GM21723 (cell line): ENCODE data around the gene MYLK4.

Source experiments
- ATAC-seq: cut with Tn5 transposase; IDR thresholded peaks from one replicate; pipeline ENCODE4 v1.9.1; 2021; ENCODE audit warnings: mild to moderate bottlenecking, moderate library complexity; ENCODE audit not compliant: unreplicated experiment

Gene MYLK4

DNA sequence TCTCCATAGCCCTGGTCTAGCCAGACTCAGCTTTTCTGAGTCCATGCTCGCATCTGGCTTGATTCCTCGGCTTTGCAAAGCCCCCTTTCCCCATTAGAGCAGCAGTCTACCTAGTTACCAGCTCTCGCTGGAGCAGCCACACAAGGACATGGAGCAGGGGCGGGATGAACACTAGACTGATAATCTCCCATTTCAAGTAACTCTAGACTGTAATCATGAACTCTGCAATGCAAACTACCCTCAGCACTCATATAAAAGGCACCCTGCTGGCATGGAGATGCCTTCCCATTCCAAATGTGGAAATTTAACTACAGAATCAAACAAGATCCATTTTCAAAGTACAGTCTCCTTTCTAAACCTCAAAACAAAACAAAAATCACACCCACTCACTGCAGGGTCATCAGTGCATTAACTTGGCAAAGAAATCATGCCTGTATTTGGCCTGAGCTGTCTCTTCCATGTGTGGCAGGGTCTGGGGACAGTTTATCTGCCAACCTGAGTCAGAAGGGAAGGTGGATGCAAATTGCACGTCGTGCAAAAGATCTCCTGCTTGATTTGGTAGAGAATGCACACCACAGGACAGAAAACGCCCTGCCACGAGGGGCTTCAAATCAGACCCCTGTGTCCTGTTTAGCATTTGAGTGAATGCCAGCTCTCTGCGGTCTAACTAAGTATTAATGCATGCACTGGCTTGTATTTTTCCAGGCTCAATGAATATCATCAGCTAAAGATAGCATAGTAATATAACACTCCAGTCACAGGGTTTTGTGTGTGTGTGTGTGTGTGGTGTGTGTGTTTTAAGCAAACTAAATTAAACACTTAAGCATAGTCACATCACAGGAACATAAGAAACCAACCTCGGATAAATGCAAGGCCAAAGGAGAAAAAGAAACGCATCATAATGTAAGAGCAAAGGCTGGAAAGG lies 85.3 kb downstream of the MYLK4 start:
- no peak for ATAC-seq

DNA sequence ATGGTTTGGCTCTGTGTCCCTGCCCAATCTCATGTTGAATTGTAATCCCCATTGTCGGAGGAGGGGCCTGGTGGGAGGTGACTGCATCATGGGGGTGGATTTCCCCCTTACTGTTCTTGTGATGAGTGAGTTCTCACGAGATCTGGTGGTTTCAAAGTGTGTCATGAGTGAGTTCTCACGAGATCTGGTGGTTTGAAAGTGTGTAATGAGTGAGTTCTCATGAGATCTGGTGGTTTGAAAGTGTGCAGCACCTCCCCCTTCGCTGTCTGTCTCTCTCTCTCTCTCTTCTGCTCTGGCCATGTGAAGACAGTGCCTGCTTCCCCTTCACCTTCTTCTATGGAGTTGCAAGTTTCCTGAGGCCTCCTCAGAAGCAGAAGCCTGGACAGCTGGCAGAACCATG lies 87.6 kb downstream of the MYLK4 start:
- ATAC-seq: no peak

DNA sequence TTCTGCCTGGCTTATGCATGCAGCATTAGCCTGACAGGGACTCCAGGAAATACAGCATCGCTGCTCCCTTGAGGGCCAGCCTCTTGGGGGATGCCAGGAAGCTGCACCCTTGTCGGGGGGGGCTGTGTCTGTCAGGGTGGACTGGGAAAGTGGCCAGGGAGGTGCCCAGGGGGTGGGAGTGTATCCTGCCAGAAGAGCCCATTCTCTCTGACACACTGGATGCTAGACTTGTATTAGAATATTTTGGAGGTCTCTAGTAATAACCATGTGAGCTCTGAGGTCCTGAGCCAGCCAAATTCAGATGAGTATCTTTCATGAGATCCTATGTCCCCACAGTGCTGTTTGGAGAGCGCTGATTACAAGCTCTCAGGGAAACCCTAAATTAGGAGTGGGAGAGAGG lies 89.1 kb downstream of the MYLK4 start:
- ATAC-seq: no peak

DNA sequence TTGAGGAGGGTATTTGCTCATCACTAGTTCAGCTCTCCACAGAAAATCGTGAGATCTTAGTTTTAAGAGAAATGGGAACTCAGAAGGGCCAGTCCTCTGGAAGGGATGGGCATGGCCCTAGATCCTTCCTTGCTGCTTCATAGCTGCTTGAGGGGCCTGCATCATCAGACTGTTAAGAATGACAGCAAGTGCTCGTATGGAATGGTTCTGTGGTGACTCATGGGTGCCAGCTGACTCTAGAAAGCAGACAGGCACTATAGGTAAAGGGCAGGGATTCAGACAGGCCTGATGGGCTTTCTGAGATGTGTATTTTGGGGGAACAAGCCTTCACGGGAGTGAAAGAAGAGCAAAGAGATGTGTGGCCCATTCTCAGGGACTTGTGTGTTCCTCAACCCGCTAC lies 90.8 kb downstream of the MYLK4 start:
- no peak for ATAC-seq

GRCh38 chr6:2659381-2659780 lies 91.3 kb downstream of the MYLK4 start:
- ATAC-seq: no peak

- ATAC-seq: peak; percentile 88
Observed at GRCh38 chr6:2658788-2659187, 91.9 kb downstream of the MYLK4 start.

- no peak for ATAC-seq
Observed at GRCh38 chr6:2656460-2657079, 94.2 kb downstream of the MYLK4 start.

GRCh38 chr6:2655844-2656433 lies 94.8 kb downstream of the MYLK4 start:
- ATAC-seq: no peak

DNA sequence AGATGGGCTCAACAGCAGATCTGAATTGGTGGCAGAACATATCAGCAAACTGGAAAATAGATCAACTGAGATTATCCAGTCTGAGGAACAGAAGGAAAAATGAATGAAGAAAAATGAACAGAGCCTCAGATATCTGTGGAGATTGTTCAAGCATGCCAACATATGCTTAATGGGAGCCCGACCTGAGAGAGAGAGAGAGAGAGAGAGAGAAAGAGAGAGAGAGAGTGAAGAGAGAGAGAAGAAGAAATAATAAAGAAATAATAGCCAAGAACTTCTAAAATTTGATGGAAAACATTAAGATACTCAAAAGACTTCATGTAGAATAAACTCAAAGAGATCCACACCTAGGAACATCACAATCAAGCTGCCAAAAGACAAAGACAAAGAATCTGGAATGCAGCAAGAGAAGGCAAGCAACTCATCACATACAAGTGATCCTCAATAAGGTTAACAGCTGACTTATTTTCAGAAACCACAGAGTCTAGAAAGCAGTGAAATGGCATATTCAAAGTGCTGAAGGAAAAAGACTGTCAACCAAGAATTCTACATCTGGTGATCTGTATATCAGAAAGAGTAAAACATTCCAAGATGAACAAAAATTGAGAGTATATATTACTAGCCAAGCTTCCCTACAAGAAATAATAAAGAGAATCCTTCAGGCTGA lies 97.2 kb downstream of the MYLK4 start:
- ATAC-seq: no peak

GRCh38 chr6:2652611-2653010 lies 98.1 kb downstream of the MYLK4 start:
- ATAC-seq: no peak

DNA sequence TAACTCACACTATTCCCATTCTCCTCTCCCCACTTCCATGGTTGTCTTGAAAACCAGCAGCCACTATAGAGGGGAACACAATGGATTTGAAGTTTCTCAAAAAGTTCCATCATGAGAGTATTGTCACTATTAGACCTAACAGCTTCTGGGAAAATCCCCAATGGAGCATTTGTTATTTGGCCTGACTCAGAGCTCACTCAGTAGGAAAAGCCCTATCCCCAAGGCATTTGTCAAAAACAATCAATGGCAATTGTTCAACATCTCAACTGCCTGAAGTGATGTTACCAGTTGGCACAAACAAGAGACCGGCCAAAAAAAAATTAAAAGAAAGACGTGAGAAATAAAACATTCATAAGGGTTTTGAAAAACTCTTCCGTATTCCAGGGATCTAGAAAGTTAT lies 98.8 kb downstream of the MYLK4 start:
- no peak for ATAC-seq

DNA sequence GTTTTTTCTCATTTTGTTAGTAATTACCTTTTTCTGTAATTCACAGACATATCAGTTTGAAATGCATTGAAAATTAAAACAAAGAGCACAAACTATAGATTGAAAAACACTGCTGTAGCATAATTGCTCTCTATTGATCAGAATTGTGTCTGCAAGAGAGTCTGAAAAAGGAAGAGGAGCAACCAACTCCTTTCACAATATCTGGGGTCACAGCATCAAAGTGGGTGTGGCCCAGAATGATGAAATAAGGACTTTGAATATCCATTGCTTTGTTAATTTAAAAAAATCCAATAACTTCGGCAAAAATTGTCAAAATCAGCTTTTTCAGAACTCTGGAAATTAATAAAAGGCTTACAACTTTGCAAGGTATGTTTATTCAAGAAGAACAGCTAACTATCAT lies 99.2 kb downstream of the MYLK4 start:
- ATAC-seq: no peak

- no peak for ATAC-seq
Observed at GRCh38 chr6:2646346-2646745, 104.4 kb downstream of the MYLK4 start.

GRCh38 chr6:2643935-2644539 lies 106.7 kb downstream of the MYLK4 start:
- ATAC-seq: no peak

- no peak for ATAC-seq
Observed at GRCh38 chr6:2643130-2643529, 107.6 kb downstream of the MYLK4 start.

DNA sequence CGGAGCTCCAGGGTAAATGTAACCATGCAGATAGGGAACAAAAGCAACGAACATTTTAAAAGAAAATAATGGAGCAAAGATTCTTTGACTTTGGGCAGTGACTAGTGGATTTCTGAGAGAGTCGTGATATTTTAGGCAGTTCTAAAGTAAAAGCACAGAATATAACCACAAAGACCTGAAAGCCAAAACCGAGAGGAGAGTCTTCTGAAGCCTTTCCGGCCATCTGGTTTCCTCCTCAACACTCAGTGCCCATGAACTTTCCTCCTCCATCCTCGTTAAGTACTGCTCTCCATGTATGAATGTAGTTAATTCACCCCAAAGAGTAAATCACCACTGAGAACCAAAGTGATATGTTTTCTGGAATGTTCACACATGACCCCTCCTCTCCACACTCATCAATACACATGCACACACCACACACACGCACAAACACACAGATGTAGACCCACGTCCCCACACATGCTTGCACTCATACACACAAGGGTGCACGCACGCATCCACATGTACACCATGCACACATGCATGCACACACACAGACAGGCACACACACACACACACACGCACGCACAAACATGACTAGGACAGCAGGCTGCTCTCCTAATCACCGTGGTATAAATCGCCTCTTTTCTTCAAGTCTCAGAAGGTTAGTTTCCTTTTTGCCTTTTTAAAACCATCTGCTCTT lies 109.5 kb downstream of the MYLK4 start:
- no peak for ATAC-seq

GRCh38 chr6:2640551-2640950 lies 110.2 kb downstream of the MYLK4 start:
- no peak for ATAC-seq

DNA sequence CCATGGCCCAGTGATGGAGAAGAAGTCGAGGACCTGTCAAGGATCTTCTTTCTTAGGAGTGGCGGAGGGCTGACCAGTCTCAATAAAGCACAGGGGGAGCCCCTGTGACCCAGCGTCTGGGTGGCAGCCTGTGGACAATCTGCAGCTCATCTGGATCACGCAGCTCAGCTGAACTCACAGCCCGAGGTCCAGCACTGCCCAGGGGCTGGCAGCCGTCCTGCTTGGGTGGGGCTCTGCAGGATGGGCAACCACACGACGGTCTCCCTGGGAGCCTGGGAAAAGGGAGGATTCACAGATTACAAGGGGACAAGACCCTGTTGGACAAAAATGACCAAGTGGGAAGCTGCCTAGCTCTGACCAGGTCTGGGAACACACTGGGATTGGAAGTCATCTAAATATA lies 110.8 kb downstream of the MYLK4 start:
- no peak for ATAC-seq

DNA sequence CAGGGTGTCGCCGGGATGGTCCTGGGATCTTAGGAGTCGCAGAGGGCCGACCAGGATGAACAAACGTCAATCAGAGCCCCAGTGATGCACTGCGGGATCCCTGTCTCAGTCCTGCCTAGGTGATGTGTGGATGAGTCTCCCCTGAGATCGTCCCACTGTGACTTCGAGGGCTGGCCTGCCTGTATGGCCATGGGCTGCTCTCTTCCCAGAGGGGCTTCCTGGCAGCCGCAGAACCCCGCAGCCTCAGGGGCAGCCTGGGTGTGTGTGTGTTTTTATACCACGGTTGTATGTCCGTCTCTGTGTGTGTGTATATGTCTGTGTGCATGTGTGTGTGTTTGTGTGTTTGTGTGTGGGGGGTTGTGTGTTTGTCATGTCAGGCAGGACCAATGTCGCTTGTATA lies 111.6 kb downstream of the MYLK4 start:
- no peak for ATAC-seq

DNA sequence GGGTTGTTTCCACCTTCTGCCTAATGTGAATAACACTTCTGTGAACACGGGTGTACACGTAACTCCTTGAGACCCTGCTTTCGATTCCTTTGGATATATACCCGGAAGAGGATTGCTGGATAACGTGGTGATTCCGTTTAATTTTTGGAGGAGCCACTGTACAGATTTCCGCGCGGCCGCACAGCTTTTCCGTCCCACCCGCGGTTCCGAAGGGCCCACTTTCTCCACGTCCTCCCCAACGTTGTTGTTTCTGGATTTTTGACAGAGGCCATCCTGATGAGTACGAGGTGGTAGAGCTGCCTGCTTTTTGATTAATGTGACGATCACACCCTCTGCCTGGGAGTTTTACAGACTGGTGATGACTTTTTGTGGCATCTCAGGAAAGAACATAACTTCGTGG lies 114.0 kb downstream of the MYLK4 start:
- ATAC-seq: no peak

DNA sequence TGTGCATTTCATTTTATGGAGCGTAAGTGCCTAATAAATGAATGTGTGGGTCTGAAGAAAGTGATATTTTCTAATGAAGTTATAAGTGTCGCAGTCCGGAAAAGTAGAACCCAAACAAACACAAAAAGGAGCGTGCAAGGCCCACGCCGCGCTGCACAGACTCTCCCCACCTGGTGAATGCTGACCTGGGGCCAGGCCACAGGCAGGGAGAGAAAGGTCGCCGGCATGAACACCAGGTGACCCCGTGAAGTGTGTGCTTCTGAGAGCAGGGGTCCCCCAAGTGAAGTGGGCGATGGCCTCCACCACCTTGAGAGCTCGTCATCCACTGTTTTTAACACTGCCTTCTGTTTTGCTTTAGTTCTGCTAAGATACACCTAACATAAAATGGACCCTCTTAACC lies 114.8 kb downstream of the MYLK4 start:
- no peak for ATAC-seq
